Measurements from ENCODE around the gene ARAP2.

The ARAP2 gene

GRCh38 chr4:36053930-36054329 lies 190.4 kb downstream of the ARAP2 start:
- no peak for DNase-seq (ENCODE audit: low read depth in 1 of 2, low spot score in 1 of 2)

GRCh38 chr4:36051634-36052033 lies 192.7 kb downstream of the ARAP2 start:
- no peak for DNase-seq (ENCODE audit: low read depth in 1 of 2, low spot score in 1 of 2)

GRCh38 chr4:36046026-36046425 lies 198.3 kb downstream of the ARAP2 start:
- no peak for DNase-seq (ENCODE audit: low read depth in 1 of 2, low spot score in 1 of 2)

- DNase-seq (ENCODE audit: low read depth in 1 of 2, low spot score in 1 of 2): no peak
These were observed 200.4 kb downstream of the ARAP2 start for GRCh38 chr4:36043901-36044300.

- no peak for DNase-seq (ENCODE audit: low read depth in 1 of 2, low spot score in 1 of 2)
These were observed 201.1 kb downstream of the ARAP2 start for GRCh38 chr4:36043241-36043640.

- DNase-seq (ENCODE audit: low read depth in 1 of 2, low spot score in 1 of 2): no peak
These were observed 202.0 kb downstream of the ARAP2 start for GRCh38 chr4:36042122-36042970.

- no peak for DNase-seq (ENCODE audit: low read depth in 1 of 2, low spot score in 1 of 2)
These were observed 203.0 kb downstream of the ARAP2 start for GRCh38 chr4:36041340-36041739.

- DNase-seq (ENCODE audit: low read depth in 1 of 2, low spot score in 1 of 2): no peak
These were observed 205.3 kb downstream of the ARAP2 start for GRCh38 chr4:36039026-36039425.

GRCh38 chr4:36038491-36038890 lies 205.8 kb downstream of the ARAP2 start:
- no peak for DNase-seq (ENCODE audit: low read depth in 1 of 2, low spot score in 1 of 2)

- DNase-seq (ENCODE audit: low read depth in 1 of 2, low spot score in 1 of 2): no peak
These were observed 207.2 kb downstream of the ARAP2 start for GRCh38 chr4:36037127-36037526.

GRCh38 chr4:36029951-36030350 lies 214.4 kb downstream of the ARAP2 start:
- no peak for DNase-seq (ENCODE audit: low read depth in 1 of 2, low spot score in 1 of 2)

GRCh38 chr4:36027203-36027602 lies 217.1 kb downstream of the ARAP2 start:
- DNase-seq (ENCODE audit: low read depth in 1 of 2, low spot score in 1 of 2): no peak

- no peak for DNase-seq (ENCODE audit: low read depth in 1 of 2, low spot score in 1 of 2)
These were observed 217.9 kb downstream of the ARAP2 start for GRCh38 chr4:36026348-36026880.

GRCh38 chr4:36024901-36025660 lies 219.2 kb downstream of the ARAP2 start:
- no peak for DNase-seq (ENCODE audit: low read depth in 1 of 2, low spot score in 1 of 2)

GRCh38 chr4:36020351-36020750 lies 224.0 kb downstream of the ARAP2 start:
- DNase-seq (ENCODE audit: low read depth in 1 of 2, low spot score in 1 of 2): no peak

Data from stimulated activated CD4-positive, alpha-beta T cell treated with anti-CD3 and anti-CD28 coated beads, Interleukin-15, amount 100 ng/mL, for 1 hour (primary cell).